Naive B cell (primary cell): ENCODE results near the gene SMPX. TPM values are rescaled to one million over a fixed set of nuclear protein-coding genes. Genes with fewer than 3 reads are reported as not detected.
A peak's percentile ranks its signal among the peaks of the same experiment; 100 is the strongest.
"Not testable (repeated sequence)": the region's sequence is repeated elsewhere in the genome, so short reads cannot be mapped to it uniquely, and the experiment has no call there.

ENCODE experiments used
- ATAC-seq, 2 donors: fragments of 150-1000 bp; cut with Tn5 transposase; 2 replicates each; pipeline ENCODE4 v1.10.0; 2021; ENCODE audit warnings: low read depth in 2 of 2, mild to moderate bottlenecking in 2 of 2, moderate library complexity in 2 of 2
- DNase-seq: peaks from one replicate; pipeline ENCODE4 v3.0.0; 2022
- H3K27ac Mint-ChIP-seq, 6 donors: one replicate each; pipeline ENCODE4 v1.8.0; 2020 to 2022; ENCODE audit warnings: mild to moderate bottlenecking in 6 of 6, mixed read lengths in 6 of 6, moderate library complexity in 5 of 6, inconsistent platforms in 2 of 6
- H3K27me3 Mint-ChIP-seq, 3 donors: one replicate each; pipeline ENCODE4 v1.8.0; 2021 to 2022; ENCODE audit warnings: mixed read lengths in 3 of 3, mild to moderate bottlenecking in 1 of 3
- H3K36me3 Mint-ChIP-seq, 2 donors: one replicate each; pipeline ENCODE4 v1.8.0; 2020 to 2022; ENCODE audit warnings: mixed read lengths in 2 of 2, inconsistent platforms in 1 of 2, mild to moderate bottlenecking in 1 of 2
- H3K4me1 Mint-ChIP-seq, 3 donors: one replicate each; pipeline ENCODE4 v1.8.0; 2020 to 2022; ENCODE audit warnings: mixed read lengths in 3 of 3, inconsistent platforms in 1 of 3, mild to moderate bottlenecking in 1 of 3, moderate library complexity in 1 of 3
- H3K4me3 Mint-ChIP-seq, 8 donors: one replicate each; pipeline ENCODE4 v1.8.0; 2020 to 2022; ENCODE audit warnings: mild to moderate bottlenecking in 8 of 8, mixed read lengths in 8 of 8, moderate library complexity in 8 of 8, inconsistent platforms in 2 of 8
- H3K9me3 Mint-ChIP-seq, 7 donors: one replicate each; pipeline ENCODE4 v1.8.0; 2020 to 2022; ENCODE audit warnings: mixed read lengths in 7 of 7, mild to moderate bottlenecking in 5 of 7, inconsistent platforms in 2 of 7, moderate library complexity in 1 of 7
- polyA plus RNA-seq, 6 donors: library from polyadenylated mRNA; unstranded; fragments of 300-500 nt; fragmentation: Illumina TruSeq; gene quantifications; one replicate each; pipeline ENCODE4 v1.2.3, GENCODE V29; 2021; ENCODE audit warnings: low read depth in 6 of 6

SMPX gene
- polyA plus RNA-seq = not detected

GRCh38 chrX:21757960-21758359 lies at the start of gene SMPX:
Gene SMPX (minus strand): TSS chrX:21758116. CDS start chrX:21754290, 3,826 bp downstream.
- DNase-seq = no peak
- peaks cover 0 to 17% (median 0%) of the 10 kb centered on the region in 3 donors for H3K27me3 Mint-ChIP-seq
- no peak within 1 kb of the TSS for H3K4me3 Mint-ChIP-seq
- H3K4me1 Mint-ChIP-seq = no peaks in the 10 kb centered on the region
- H3K27ac Mint-ChIP-seq = no peak within 1 kb of the TSS
- H3K9me3 Mint-ChIP-seq = peaks cover 0 to 2% (median 0%) of the 10 kb centered on the region in 7 donors
- no peaks in the 10 kb centered on the region for H3K36me3 Mint-ChIP-seq
- ATAC-seq = no peak

GRCh38 chrX:21806691-21807090 lies 48.8 kb upstream of the SMPX start:
- no peak overlapping the region for H3K27ac Mint-ChIP-seq
- ATAC-seq = no peak
- H3K4me3 Mint-ChIP-seq = no peak overlapping the region
- DNase-seq = no peak
- no peaks in the 10 kb centered on the region for H3K36me3 Mint-ChIP-seq
- peaks cover 0 to 10% (median 3%) of the 10 kb centered on the region in 3 donors for H3K27me3 Mint-ChIP-seq
- H3K4me1 Mint-ChIP-seq = no peaks in the 10 kb centered on the region
- H3K9me3 Mint-ChIP-seq = peaks cover 0 to 3% (median 0%) of the 10 kb centered on the region in 7 donors

GRCh38 chrX:21802839-21803238 lies 44.9 kb upstream of the SMPX start:
- no peak for ATAC-seq
- Mint-ChIP-seq H3K36me3 (no peaks in the 10 kb centered on the region), H3K4me1 (no peaks in the 10 kb centered on the region), H3K27me3 (peaks cover 0 to 34% (median 11%) of the 10 kb centered on the region in 3 donors), H3K27ac (no peak overlapping the region), H3K4me3 (no peak overlapping the region), H3K9me3 (peaks cover 0 to 4% (median 0%) of the 10 kb centered on the region in 7 donors)
- no peak for DNase-seq

- ATAC-seq = no peak
- no peak overlapping the region for H3K4me3 Mint-ChIP-seq
- no peaks in the 10 kb centered on the region for H3K4me1 Mint-ChIP-seq
- H3K27me3 Mint-ChIP-seq = peaks cover 0 to 38% (median 11%) of the 10 kb centered on the region in 3 donors
- H3K36me3 Mint-ChIP-seq = no peaks in the 10 kb centered on the region
- no peak overlapping the region for H3K27ac Mint-ChIP-seq
- peaks cover 0 to 4% (median 0%) of the 10 kb centered on the region in 7 donors for H3K9me3 Mint-ChIP-seq
- DNase-seq = no peak
Measured at GRCh38 chrX:21802054-21802670, 44.2 kb upstream of the SMPX start.

- Mint-ChIP-seq H3K27me3 (peaks cover 0 to 43% (median 11%) of the 10 kb centered on the region in 3 donors), H3K36me3 (no peaks in the 10 kb centered on the region), H3K9me3 (peaks cover 0 to 5% (median under 1%) of the 10 kb centered on the region in 7 donors), H3K4me1 (no peaks in the 10 kb centered on the region), H3K27ac (no peak overlapping the region), H3K4me3 (no peak overlapping the region)
- no peak for ATAC-seq
- DNase-seq = no peak
Measured at GRCh38 chrX:21800344-21800770, 42.4 kb upstream of the SMPX start.

- Mint-ChIP-seq H3K9me3 (peaks cover 0 to 6% (median 2%) of the 10 kb centered on the region in 7 donors), H3K4me1 (no peaks in the 10 kb centered on the region), H3K27ac (no peak overlapping the region), H3K4me3 (peak overlapping the region in 1 of 8 donors; percentile 29), H3K36me3 (no peaks in the 10 kb centered on the region), H3K27me3 (peaks cover 0 to 49% (median 11%) of the 10 kb centered on the region in 3 donors)
- DNase-seq (no peak), ATAC-seq (no peak)
Measured at GRCh38 chrX:21799767-21800166, 41.9 kb upstream of the SMPX start.

GRCh38 chrX:21798677-21799219 lies 40.8 kb upstream of the SMPX start:
- ATAC-seq = no peak
- Mint-ChIP-seq H3K36me3 (no peaks in the 10 kb centered on the region), H3K27ac (no peak overlapping the region), H3K9me3 (peaks cover 0 to 6% (median 2%) of the 10 kb centered on the region in 7 donors), H3K4me3 (no peak overlapping the region), H3K27me3 (peaks cover 0 to 57% (median 11%) of the 10 kb centered on the region in 3 donors), H3K4me1 (no peaks in the 10 kb centered on the region)
- no peak for DNase-seq

GRCh38 chrX:21781976-21782375 lies 24.1 kb upstream of the SMPX start:
- no peak for ATAC-seq
- no peaks in the 10 kb centered on the region for H3K9me3 Mint-ChIP-seq
- no peaks in the 10 kb centered on the region for H3K4me1 Mint-ChIP-seq
- H3K4me3 Mint-ChIP-seq = no peak overlapping the region
- no peaks in the 10 kb centered on the region for H3K36me3 Mint-ChIP-seq
- H3K27me3 Mint-ChIP-seq = peaks cover 0 to 14% (median 13%) of the 10 kb centered on the region in 3 donors
- DNase-seq = no peak
- H3K27ac Mint-ChIP-seq = no peak overlapping the region

GRCh38 chrX:21781525-21781924 lies 23.6 kb upstream of the SMPX start:
- DNase-seq = no peak
- H3K9me3 Mint-ChIP-seq = no peaks in the 10 kb centered on the region
- H3K4me1 Mint-ChIP-seq = no peaks in the 10 kb centered on the region
- H3K4me3 Mint-ChIP-seq = no peak overlapping the region
- no peaks in the 10 kb centered on the region for H3K36me3 Mint-ChIP-seq
- no peak for ATAC-seq
- H3K27ac Mint-ChIP-seq = no peak overlapping the region
- H3K27me3 Mint-ChIP-seq = peaks cover 0 to 13% (median 13%) of the 10 kb centered on the region in 3 donors

- no peak overlapping the region for H3K27ac Mint-ChIP-seq
- H3K27me3 Mint-ChIP-seq = peaks cover 0 to 9% (median 0%) of the 10 kb centered on the region in 3 donors
- peaks cover 0 to 3% (median 0%) of the 10 kb centered on the region in 7 donors for H3K9me3 Mint-ChIP-seq
- H3K36me3 Mint-ChIP-seq = no peaks in the 10 kb centered on the region
- H3K4me3 Mint-ChIP-seq = no peak overlapping the region
- H3K4me1 Mint-ChIP-seq = no peaks in the 10 kb centered on the region
- DNase-seq (no peak), ATAC-seq (no peak)
Measured at GRCh38 chrX:21779095-21779494, 21.2 kb upstream of the SMPX start.

- peaks cover 0 to 10% (median 0%) of the 10 kb centered on the region in 3 donors for H3K27me3 Mint-ChIP-seq
Measured at GRCh38 chrX:21778236-21778635, 20.3 kb upstream of the SMPX start.

GRCh38 chrX:21775128-21775527 lies 17.2 kb upstream of the SMPX start:
- not testable (repeated sequence) for H3K4me3 Mint-ChIP-seq, H3K36me3 Mint-ChIP-seq, H3K4me1 Mint-ChIP-seq, H3K9me3 Mint-ChIP-seq, ATAC-seq, DNase-seq, H3K27ac Mint-ChIP-seq
- peaks cover 0 to 19% (median 13%) of the 10 kb centered on the region in 3 donors for H3K27me3 Mint-ChIP-seq

More at GRCh38 chrX:21778236-21778635, 20.3 kb upstream of the SMPX start:
- peaks cover 0 to 3% (median 0%) of the 10 kb centered on the region in 7 donors for H3K9me3 Mint-ChIP-seq
- no peak for DNase-seq
- H3K4me1 Mint-ChIP-seq = no peaks in the 10 kb centered on the region
- no peak for ATAC-seq
- no peak overlapping the region for H3K27ac Mint-ChIP-seq
- H3K36me3 Mint-ChIP-seq = no peaks in the 10 kb centered on the region
- no peak overlapping the region for H3K4me3 Mint-ChIP-seq

- not testable (repeated sequence) for H3K4me3 Mint-ChIP-seq, H3K27ac Mint-ChIP-seq, DNase-seq, H3K36me3 Mint-ChIP-seq, ATAC-seq, H3K9me3 Mint-ChIP-seq, H3K4me1 Mint-ChIP-seq
- peaks cover 0 to 14% (median 13%) of the 10 kb centered on the region in 3 donors for H3K27me3 Mint-ChIP-seq
Measured at GRCh38 chrX:21773036-21773435, 15.1 kb upstream of the SMPX start.
